ENCODE results near the gene SCN4A. TPM values are rescaled to one million over a fixed set of nuclear protein-coding genes. Genes with fewer than 3 reads are reported as not detected.

SCN4A gene
- total RNA-seq, 4 donors from 2014 or later, result 0.83 TPM; not detected in 3

DNA sequence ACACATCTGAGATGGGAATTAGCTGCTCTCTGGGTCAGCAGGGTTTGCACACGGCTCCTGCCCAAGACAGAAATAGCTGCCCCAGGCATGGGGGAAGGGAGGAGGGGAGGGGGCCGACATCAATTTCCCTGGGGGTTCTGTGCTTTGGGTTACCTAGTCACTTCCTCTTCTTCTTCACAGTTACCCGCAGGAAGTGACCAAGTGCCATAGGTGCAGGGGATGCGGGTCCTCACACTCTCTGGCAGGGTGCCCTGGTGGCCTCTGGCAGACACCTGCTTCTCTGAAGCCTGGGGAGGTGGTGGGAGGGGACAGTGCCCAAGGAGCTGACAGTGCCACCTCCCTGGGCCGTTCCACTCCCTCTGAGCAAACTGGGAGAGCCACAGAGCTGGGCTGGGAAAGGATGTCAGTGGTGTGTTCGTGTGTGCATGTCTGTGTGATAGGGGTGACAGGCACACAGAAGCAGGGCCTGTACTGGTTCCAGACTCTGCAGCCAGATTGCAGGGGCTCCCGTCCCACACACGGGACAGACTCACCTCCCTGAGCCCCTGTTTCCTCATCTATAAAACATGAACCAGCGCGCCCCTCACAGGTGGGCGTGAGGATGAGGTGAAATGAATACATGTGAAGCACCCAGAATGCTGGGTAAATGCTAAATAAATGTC, 18.2 kb downstream of the SCN4A start:
- no peak overlapping the region for H3K4me3 ChIP-seq
- H3K36me3 ChIP-seq, result no peaks in the 10 kb centered on the region
- H3K27ac ChIP-seq, result peak overlapping the region in 1 of 4 donors; percentile 68
- H3K27me3 ChIP-seq, result no peaks in the 10 kb centered on the region
- H3K9me3 ChIP-seq, result no peaks in the 10 kb centered on the region
- peak in 2 of 3 donors; percentile 78 to 79 for DNase-seq
- peaks cover 0 to 11% (median 2%) of the 10 kb centered on the region in 4 donors for H3K4me1 ChIP-seq
- TF ChIP-seq POLR2A (IDR thresholded peaks at IDR 0.05), result no peak
- no peak for TF ChIP-seq CTCF (IDR thresholded peaks at IDR 0.05)

DNA sequence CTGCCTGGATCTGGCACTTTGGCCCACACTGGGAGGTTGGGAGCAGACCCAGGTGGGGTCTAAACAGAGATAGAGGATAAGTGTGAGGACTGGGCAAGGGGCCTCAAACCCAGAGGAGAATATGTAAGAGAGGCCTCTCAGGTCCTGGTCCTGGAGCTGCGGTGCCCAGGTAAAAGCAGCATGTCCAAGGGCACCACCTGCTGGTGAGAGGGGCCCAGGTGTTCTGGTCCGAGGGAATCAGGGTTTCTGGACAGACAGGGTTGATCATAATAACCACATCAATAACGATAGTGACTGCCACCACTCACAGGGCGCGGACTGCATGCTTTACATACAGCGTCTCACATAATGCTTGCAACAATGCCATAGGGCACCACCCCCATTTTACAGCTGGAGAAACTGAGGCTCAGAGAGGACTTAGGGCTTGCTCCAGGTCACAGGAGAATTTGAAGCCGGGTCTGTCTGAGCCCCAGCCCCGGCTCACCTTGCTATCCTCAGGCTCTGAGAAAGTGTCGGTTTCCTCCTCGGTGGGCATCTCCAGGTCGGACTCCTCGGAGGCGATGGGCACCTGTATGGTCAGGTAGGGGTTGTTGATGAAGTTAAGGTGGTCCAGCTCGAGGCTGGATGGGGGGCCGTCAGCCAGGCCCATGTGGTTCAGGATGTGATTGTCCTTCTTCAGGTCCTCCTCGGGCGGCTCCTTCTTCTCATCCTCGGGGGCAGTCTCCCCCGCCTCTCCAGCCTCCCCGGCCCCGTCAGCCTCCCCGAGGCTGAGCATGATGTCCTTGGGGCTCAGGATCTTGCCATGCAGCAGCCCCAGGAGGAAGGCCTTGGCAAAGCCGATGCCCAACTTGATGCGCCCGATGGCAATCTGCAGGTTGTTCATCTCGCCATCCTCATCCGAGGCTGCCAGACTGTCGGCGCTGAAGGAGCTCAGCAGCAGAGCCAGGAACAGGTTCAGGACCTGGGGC, 21.5 kb downstream of the SCN4A start:
- Histone ChIP-seq H3K4me1 (peaks cover 0 to 13% (median 6%) of the 10 kb centered on the region in 4 donors), H3K36me3 (no peaks in the 10 kb centered on the region), H3K4me3 (no peak overlapping the region), H3K9me3 (no peaks in the 10 kb centered on the region), H3K27ac (no peak overlapping the region), H3K27me3 (no peaks in the 10 kb centered on the region)
- DNase-seq, result peak; percentile 70 to 89 (median 85)
- TF ChIP-seq POLR2A (IDR thresholded peaks at IDR 0.05) (no peak), CTCF (IDR thresholded peaks at IDR 0.05) (peak; percentile 28 to 66 (median 54))

DNA sequence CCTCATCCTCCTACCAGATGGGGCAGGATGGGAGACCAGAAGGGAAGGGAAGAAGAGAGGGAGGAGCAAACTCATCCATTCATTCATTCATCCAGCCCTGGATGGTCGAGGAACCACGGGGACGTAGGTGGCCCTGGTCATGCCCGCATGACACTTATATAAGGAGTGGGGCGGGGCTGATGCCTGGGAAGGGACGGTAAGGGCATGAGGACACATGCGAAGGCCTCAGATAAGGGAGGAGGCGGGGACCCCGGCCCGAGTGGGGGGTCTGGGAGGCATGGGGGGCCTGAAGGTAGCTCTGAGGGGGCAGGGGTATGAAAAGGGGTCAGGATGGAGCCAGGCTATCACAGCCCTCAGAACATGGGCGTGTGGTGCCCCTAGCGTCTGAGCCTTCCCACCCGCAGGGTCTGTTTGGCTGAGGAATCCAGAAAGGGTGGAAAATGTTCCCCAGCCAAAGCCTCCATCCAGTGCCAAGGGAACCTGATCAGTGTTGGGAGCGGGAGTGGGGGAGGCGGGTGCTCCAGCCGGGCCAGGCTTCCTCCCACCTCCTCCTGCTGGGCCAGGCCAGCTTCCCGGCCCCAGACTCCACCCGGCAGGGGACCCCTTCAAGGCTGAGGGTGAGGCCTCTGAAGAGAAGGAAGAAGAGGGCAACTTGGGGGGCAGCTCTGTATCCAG, 23.0 kb downstream of the SCN4A start:
- no peaks in the 10 kb centered on the region for H3K27me3 ChIP-seq
- H3K36me3 ChIP-seq, result no peaks in the 10 kb centered on the region
- H3K4me1 ChIP-seq, result peaks cover 0 to 26% (median 8%) of the 10 kb centered on the region in 4 donors
- no peak overlapping the region for H3K27ac ChIP-seq
- no peaks in the 10 kb centered on the region for H3K9me3 ChIP-seq
- H3K4me3 ChIP-seq, result no peak overlapping the region
- TF ChIP-seq POLR2A (IDR thresholded peaks at IDR 0.05) (no peak), CTCF (IDR thresholded peaks at IDR 0.05) (no peak)
- DNase-seq, result no peak

GRCh38 chr17:63948521-63948920, 24.2 kb downstream of the SCN4A start:
- TF ChIP-seq CTCF (IDR thresholded peaks at IDR 0.05), result no peak
- TF ChIP-seq POLR2A (IDR thresholded peaks at IDR 0.05), result no peak
- DNase-seq, result no peak
- Histone ChIP-seq H3K36me3 (no peaks in the 10 kb centered on the region), H3K27ac (no peak overlapping the region), H3K27me3 (no peaks in the 10 kb centered on the region), H3K4me3 (no peak overlapping the region), H3K9me3 (no peaks in the 10 kb centered on the region), H3K4me1 (peaks cover 0 to 23% (median 4%) of the 10 kb centered on the region in 4 donors)

- no peak overlapping the region for H3K27ac ChIP-seq
- H3K36me3 ChIP-seq, result no peaks in the 10 kb centered on the region
- H3K4me3 ChIP-seq, result no peak overlapping the region
- DNase-seq, result no peak
- H3K4me1 ChIP-seq, result peaks cover 0 to 23% (median 3%) of the 10 kb centered on the region in 4 donors
- TF ChIP-seq POLR2A (IDR thresholded peaks at IDR 0.05) (no peak), CTCF (IDR thresholded peaks at IDR 0.05) (no peak)
- H3K9me3 ChIP-seq, result no peaks in the 10 kb centered on the region
- H3K27me3 ChIP-seq, result no peaks in the 10 kb centered on the region
Measured at GRCh38 chr17:63947711-63948330, 24.9 kb downstream of the SCN4A start.

All from Peyer's patch (tissue), 4 donors.